SK-N-SH (cell line): ENCODE results near the gene CDKN1A. TPM values are rescaled to one million over a fixed set of nuclear protein-coding genes. Genes with fewer than 3 reads are reported as not detected.

Experiments used
- CTCF ChIA-PET: fragments of 300-600, 350-600 bp; formaldehyde crosslinking; extraction: SDS; loops from one replicate; lab custom pipeline; 2021; lab: Yijun Ruan, JAX
- POLR2A ChIA-PET: fragments of 350-600 bp; sonication (Branson Sonifier 250); formaldehyde crosslinking; extraction: SDS; loops from one replicate; lab custom pipeline; 2020; ENCODE audit warnings: antibody characterized with exemption, inconsistent platforms; lab: Yijun Ruan, JAX
- DNase-seq: peaks from one replicate; pipeline ENCODE4 v3.0.0; 2012
- H2AFZ ChIP-seq: fragments of 200-600 bp; sonication (generic); 2 replicates; pipeline ENCODE4 v1.8.1; 2016; ENCODE audit warnings: antibody characterized with exemption, mild to moderate bottlenecking, low read depth
- H3F3A ChIP-seq: fragments of 200-600 bp; sonication (generic); replicated peaks from 2 replicates; pipeline ENCODE3; 2016; ENCODE audit warnings: antibody characterized with exemption, mild to moderate bottlenecking; ENCODE audit not compliant: insufficient read depth
- H3K27ac ChIP-seq, 2 experiments: fragments of 200-500 bp in 1 of 2; fragments of 200-600 bp in 1 of 2; sonication (Bioruptor generic) in 1 of 2; sonication (generic), shearing (Covaris generic) in 1 of 2; 2 replicates each; pipeline versions ENCODE4 v1.5.1 to v1.6.1; 2014 to 2016; ENCODE audit warnings: low read depth in 2 of 2, inconsistent platforms in 1 of 2, low read length in 1 of 2, mild to moderate bottlenecking in 1 of 2, mixed read lengths in 1 of 2
- H3K27me3 ChIP-seq: fragments of 200-600 bp; sonication (generic), shearing (Covaris generic); 2 replicates; pipeline ENCODE4 v1.6.1; 2016; ENCODE audit warnings: mixed run types; ENCODE audit not compliant: insufficient read depth
- H3K36me3 ChIP-seq, 2 experiments: fragments of 200-500 bp in 1 of 2; fragments of 200-600 bp in 1 of 2; sonication (Bioruptor generic) in 1 of 2; sonication (generic) in 1 of 2; replicated peaks in 1 of 2; 2 replicates each; pipeline versions ENCODE3 to v1.5.1; 2014 to 2016; ENCODE audit warnings: low read length in 1 of 2, mild to moderate bottlenecking in 1 of 2; ENCODE audit not compliant: insufficient read depth in 2 of 2, control insufficient read depth in 1 of 2
- H3K4me1 ChIP-seq, 2 experiments: fragments of 200-500 bp in 1 of 2; fragments of 200-600 bp in 1 of 2; sonication (Bioruptor generic) in 1 of 2; sonication (generic), shearing (Covaris generic) in 1 of 2; 2 replicates each; pipeline versions ENCODE4 v1.5.1 to v1.6.1; 2014 to 2016; ENCODE audit warnings: low read depth in 1 of 2, low read length in 1 of 2, mixed run types in 1 of 2; ENCODE audit not compliant: insufficient read depth in 2 of 2, control insufficient read depth in 1 of 2
- H3K4me2 ChIP-seq: fragments of 200-600 bp; sonication (generic), shearing (Covaris generic); 2 replicates; pipeline ENCODE4 v1.6.1; 2017; ENCODE audit warnings: mixed run types
- H3K4me3 ChIP-seq, 2 experiments: fragments of 200-500 bp in 1 of 2; fragments of 200-600 bp in 1 of 2; sonication (Bioruptor generic) in 1 of 2; sonication (generic), shearing (Covaris generic) in 1 of 2; 2 replicates each; pipeline versions ENCODE4 v1.5.1 to v1.8.1; 2014 to 2016; ENCODE audit warnings: low read depth in 2 of 2, inconsistent platforms in 1 of 2, low read length in 1 of 2, mild to moderate bottlenecking in 1 of 2, mixed read lengths in 1 of 2, moderate library complexity in 1 of 2
- H3K79me2 ChIP-seq: fragments of 200-600 bp; sonication (generic); 2 replicates; pipeline ENCODE4 v1.8.1; 2017; ENCODE audit warnings: mild to moderate bottlenecking; ENCODE audit not compliant: insufficient read depth
- H3K9ac ChIP-seq: fragments of 200-600 bp; sonication (generic); 2 replicates; pipeline ENCODE4 v1.6.1; 2017; ENCODE audit warnings: mixed run types
- H3K9me2 ChIP-seq: fragments of 200-600 bp; sonication (generic); 2 replicates; pipeline ENCODE4 v1.6.1; 2017; ENCODE audit warnings: mixed run types
- H3K9me3 ChIP-seq: fragments of 200-600 bp; sonication (generic); 2 replicates; pipeline ENCODE4 v1.6.1; 2017; ENCODE audit warnings: mixed run types, mild to moderate bottlenecking, moderate library complexity
- H4K20me1 ChIP-seq: fragments of 200-600 bp; sonication (generic); 2 replicates; pipeline ENCODE4 v1.6.1; 2017; ENCODE audit warnings: mild to moderate bottlenecking, mixed run types; ENCODE audit not compliant: insufficient read depth
- CHD2 ChIP-seq: fragments of 150-350 bp; IDR thresholded peaks from 2 replicates; pipeline ENCODE4 v1.6.1; 2018; ENCODE audit warnings: low read length; ENCODE audit not compliant: partially characterized antibody
- ELF1 ChIP-seq: IDR thresholded peaks from 2 replicates; pipeline ENCODE4 v1.4.0; 2012
- FOSL2 ChIP-seq: IDR thresholded peaks from 2 replicates; pipeline ENCODE4 v1.4.0; 2012; ENCODE audit warnings: low read depth, mild to moderate bottlenecking, moderate library complexity, borderline replicate concordance
- GABPA ChIP-seq: IDR thresholded peaks from 2 replicates; pipeline ENCODE4 v1.4.0; 2012; ENCODE audit warnings: low read depth, mild to moderate bottlenecking
- JUND ChIP-seq: IDR thresholded peaks from 2 replicates; pipeline ENCODE4 v1.4.0; 2012
- MEF2A ChIP-seq: IDR thresholded peaks from 2 replicates; pipeline ENCODE4 v1.4.0; 2012; ENCODE audit warnings: low read depth, borderline replicate concordance
- MXI1 ChIP-seq: IDR thresholded peaks from 2 replicates; pipeline ENCODE4 v1.6.1; 2012; ENCODE audit warnings: mild to moderate bottlenecking, low read depth, low read length, improper control_type of control experiment
- NRF1 ChIP-seq: IDR thresholded peaks from 2 replicates; pipeline ENCODE4 v1.6.1; 2012; ENCODE audit warnings: low read depth, mild to moderate bottlenecking, low read length
- RFX5 ChIP-seq: IDR thresholded peaks from 2 replicates; pipeline ENCODE4 v1.6.1; 2012; ENCODE audit warnings: mild to moderate bottlenecking, improper control_type of control experiment, low read length
- SIN3A ChIP-seq: IDR thresholded peaks from 2 replicates; pipeline ENCODE4 v1.6.1; 2012; ENCODE audit warnings: low read depth, mild to moderate bottlenecking, low read length, moderate library complexity, borderline replicate concordance
- SMC3 ChIP-seq: IDR thresholded peaks from 2 replicates; pipeline ENCODE4 v1.6.1; 2012; ENCODE audit warnings: low read depth, low read length, improper control_type of control experiment
- TAF1 ChIP-seq: IDR thresholded peaks from 2 replicates; pipeline ENCODE4 v1.6.1; 2012; ENCODE audit warnings: low read depth, mild to moderate bottlenecking, low read length, moderate library complexity, borderline replicate concordance
- TEAD4 ChIP-seq: IDR thresholded peaks from 2 replicates; pipeline ENCODE4 v1.4.0; 2012; ENCODE audit warnings: mild to moderate bottlenecking, borderline replicate concordance; ENCODE audit not compliant: insufficient read depth
- YY1 ChIP-seq: IDR thresholded peaks from 2 replicates; pipeline ENCODE4 v1.4.0; 2012; ENCODE audit warnings: low read depth, mild to moderate bottlenecking
- ZBTB33 ChIP-seq: IDR thresholded peaks from 2 replicates; pipeline ENCODE4 v1.4.0; 2012; ENCODE audit warnings: low read depth, borderline replicate concordance
- WGBS: methylation state at CpG from one replicate; pipeline ENCODE4 v1.1.6; 2017; ENCODE audit warnings: low lambda C conversion rate; 5-methylcytosine and 5-hydroxymethylcytosine counted together
- polyA plus RNA-seq, 3 experiments: library from polyadenylated mRNA; depleted of rRNA; stranded (reverse); fragments of >200 nt; gene quantifications; 2 replicates each; pipeline ENCODE4 v1.2.3, GENCODE V29; 2012
- TF ChIP-seq, protein P1 (sequence below): fragments of 150-350 bp; IDR thresholded peaks from 2 replicates; pipeline ENCODE4 v1.6.1; 2017; ENCODE audit warnings: antibody characterized with exemption, low read length, low read depth, borderline replicate concordance
- TF ChIP-seq, protein P2 (sequence below): IDR thresholded peaks from 2 replicates; pipeline ENCODE4; 2012
- TF ChIP-seq, protein P3 (sequence below): IDR thresholded peaks from 2 replicates; pipeline ENCODE4 v1.4.0; 2012; ENCODE audit warnings: low read depth, borderline replicate concordance

CDKN1A gene
- polyA plus RNA-seq, 1 of the 3 experiments (the other 2 are of a cell fraction), result 747 TPM

GRCh38 chr6:36706339-36706738 lies 27.8 kb downstream of the CDKN1A start:
- CTCF ChIA-PET, result interaction anchor here (1.0 to 1.6 kb wide), 3 partner anchors 18 to 53 kb away, joined by 3 to 7 read pairs (median 5); no protein-coding TSS in a partner anchor

DNA sequence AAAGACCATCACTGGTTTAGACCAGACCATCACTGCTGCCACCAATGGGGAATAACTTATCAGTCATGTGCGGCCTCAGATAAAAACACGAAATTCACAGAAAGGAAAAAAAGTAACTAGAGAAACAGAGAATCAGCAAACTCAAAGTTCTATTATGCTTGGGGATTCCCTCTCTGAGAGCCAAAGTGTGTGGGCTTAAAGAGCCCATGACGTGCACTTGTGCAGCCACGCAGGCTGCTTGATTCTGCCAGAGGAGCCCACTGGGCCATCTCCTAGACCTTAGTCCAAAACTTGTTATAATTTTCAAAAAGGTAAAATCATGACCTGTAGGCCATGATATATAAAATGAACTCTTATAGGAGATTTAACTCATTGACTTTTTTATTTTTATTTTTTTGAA lies 34.3 kb downstream of the CDKN1A start:
- H3K27me3 ChIP-seq, result no peaks in the 10 kb centered on the region
- no peak overlapping the region for H3K9ac ChIP-seq
- DNase-seq, result no peak
- POLR2A ChIA-PET, result no interaction called here
- CTCF ChIA-PET, result no interaction called here
- no peaks in the 10 kb centered on the region for H4K20me1 ChIP-seq
- TF ChIP-seq FOSL2 (no peak), MEF2A (no peak), RFX5 (no peak), MXI1 (no peak), NRF1 (no peak), SIN3A (no peak), SMC3 (no peak), JUND (no peak), YY1 (no peak)
- TF ChIP-seq, protein P1, sequence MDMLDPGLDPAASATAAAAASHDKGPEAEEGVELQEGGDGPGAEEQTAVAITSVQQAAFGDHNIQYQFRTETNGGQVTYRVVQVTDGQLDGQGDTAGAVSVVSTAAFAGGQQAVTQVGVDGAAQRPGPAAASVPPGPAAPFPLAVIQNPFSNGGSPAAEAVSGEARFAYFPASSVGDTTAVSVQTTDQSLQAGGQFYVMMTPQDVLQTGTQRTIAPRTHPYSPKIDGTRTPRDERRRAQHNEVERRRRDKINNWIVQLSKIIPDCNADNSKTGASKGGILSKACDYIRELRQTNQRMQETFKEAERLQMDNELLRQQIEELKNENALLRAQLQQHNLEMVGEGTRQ, result no peak
- no peaks in the 10 kb centered on the region for H3K9me2 ChIP-seq
- no peaks in the 10 kb centered on the region for H3K79me2 ChIP-seq
- H3K27ac ChIP-seq, result no peak overlapping the region
- H3K9me3 ChIP-seq, result no peaks in the 10 kb centered on the region
- H3F3A ChIP-seq, result no peaks in the 10 kb centered on the region
- no peak overlapping the region for H3K4me3 ChIP-seq
- H3K4me2 ChIP-seq, result no peak overlapping the region
- H3K36me3 ChIP-seq, result no peaks in the 10 kb centered on the region
- peaks cover 0 to 13% of the 10 kb centered on the region in 2 experiments; a peak in 1 of 4 replicates for H3K4me1 ChIP-seq
- WGBS, result 96% methylated on average over 4 of the region's 4 CpGs
- no peak overlapping the region for H2AFZ ChIP-seq

More at GRCh38 chr6:36706339-36706738, 27.8 kb downstream of the CDKN1A start:
- Histone ChIP-seq H3K4me3 (no peak overlapping the region), H3K36me3 (no peaks in the 10 kb centered on the region), H3K9me2 (no peaks in the 10 kb centered on the region), H3K27ac (no peak overlapping the region), H3F3A (no peaks in the 10 kb centered on the region), H3K9me3 (no peaks in the 10 kb centered on the region), H3K9ac (no peak overlapping the region), H3K79me2 (no peaks in the 10 kb centered on the region), H2AFZ (no peak overlapping the region), H3K4me2 (no peak overlapping the region), H3K27me3 (no peaks in the 10 kb centered on the region), H4K20me1 (no peaks in the 10 kb centered on the region), H3K4me1 (no peaks in the 10 kb centered on the region; a peak in 1 of 4 replicates)
- DNase-seq, result no peak
- no peak for TF ChIP-seq MXI1
- no peak for TF ChIP-seq ELF1
- TF ChIP-seq GABPA, result no peak
- no peak for TF ChIP-seq ZBTB33
- no peak for TF ChIP-seq FOSL2
- no peak for TF ChIP-seq CHD2
- no peak for TF ChIP-seq TAF1
- TF ChIP-seq, protein P2, sequence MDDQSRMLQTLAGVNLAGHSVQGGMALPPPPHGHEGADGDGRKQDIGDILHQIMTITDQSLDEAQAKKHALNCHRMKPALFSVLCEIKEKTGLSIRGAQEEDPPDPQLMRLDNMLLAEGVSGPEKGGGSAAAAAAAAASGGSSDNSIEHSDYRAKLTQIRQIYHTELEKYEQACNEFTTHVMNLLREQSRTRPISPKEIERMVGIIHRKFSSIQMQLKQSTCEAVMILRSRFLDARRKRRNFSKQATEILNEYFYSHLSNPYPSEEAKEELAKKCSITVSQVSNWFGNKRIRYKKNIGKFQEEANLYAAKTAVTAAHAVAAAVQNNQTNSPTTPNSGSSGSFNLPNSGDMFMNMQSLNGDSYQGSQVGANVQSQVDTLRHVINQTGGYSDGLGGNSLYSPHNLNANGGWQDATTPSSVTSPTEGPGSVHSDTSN, result no peak
- TF ChIP-seq TEAD4, result no peak
- TF ChIP-seq, protein P3, sequence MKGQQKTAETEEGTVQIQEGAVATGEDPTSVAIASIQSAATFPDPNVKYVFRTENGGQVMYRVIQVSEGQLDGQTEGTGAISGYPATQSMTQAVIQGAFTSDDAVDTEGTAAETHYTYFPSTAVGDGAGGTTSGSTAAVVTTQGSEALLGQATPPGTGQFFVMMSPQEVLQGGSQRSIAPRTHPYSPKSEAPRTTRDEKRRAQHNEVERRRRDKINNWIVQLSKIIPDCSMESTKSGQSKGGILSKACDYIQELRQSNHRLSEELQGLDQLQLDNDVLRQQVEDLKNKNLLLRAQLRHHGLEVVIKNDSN, result no peak
- no peak for TF ChIP-seq JUND
- TF ChIP-seq SMC3, result no peak
- TF ChIP-seq SIN3A, result no peak
- TF ChIP-seq MEF2A, result no peak
- 54% methylated on average over 1 of the region's 1 CpG for WGBS
- POLR2A ChIA-PET, result interaction anchor here (0.6 kb wide), 1 partner anchor 248 kb away, joined by 3 read pairs; the partner anchor contains the start of gene PI16
